HepG2 (cell line): ENCODE measurements around the gene TMEM9. TPM values are rescaled to one million over a fixed set of nuclear protein-coding genes. Genes with fewer than 3 reads are reported as not detected.

ENCODE experiments used
- DBP ChIP-seq: sonication (generic); formaldehyde crosslinking; IDR thresholded peaks from 2 replicates; pipeline ENCODE4 v1.4.0; 2020; ENCODE audit warnings: missing genetic modification reagents; ENCODE audit errors: not compliant biosample characterization
- JUNB ChIP-seq: sonication (generic); formaldehyde crosslinking; IDR thresholded peaks from 2 replicates; pipeline ENCODE4 v1.8.0; 2022; ENCODE audit warnings: missing genetic modification reagents, mild to moderate bottlenecking, borderline replicate concordance
- KLF9 ChIP-seq: IDR thresholded peaks from 2 replicates; pipeline ENCODE4 v1.6.1; 2016; ENCODE audit warnings: low read depth
- MLX ChIP-seq: IDR thresholded peaks from 2 replicates; pipeline ENCODE4 v1.6.1; 2016
- MYPOP ChIP-seq: sonication (generic); formaldehyde crosslinking; IDR thresholded peaks from 2 replicates; pipeline ENCODE4 v1.8.1; 2023; ENCODE audit warnings: mild to moderate bottlenecking, moderate library complexity, missing genetic modification reagents
- PITX1 ChIP-seq: sonication (generic); formaldehyde crosslinking; IDR thresholded peaks from 2 replicates; pipeline ENCODE4 v1.5.1; 2020; ENCODE audit warnings: mild to moderate bottlenecking, missing genetic modification reagents
- STAT5B ChIP-seq: sonication (generic); formaldehyde crosslinking; IDR thresholded peaks from 2 replicates; pipeline ENCODE4 v1.4.0; 2020; ENCODE audit warnings: missing genetic modification reagents
- TEAD3 ChIP-seq: optimal IDR thresholded peaks from 2 replicates; pipeline ENCODE3; 2016; ENCODE audit warnings: borderline replicate concordance
- TFDP2 ChIP-seq: sonication (generic); formaldehyde crosslinking; IDR thresholded peaks from 2 replicates; pipeline ENCODE4 v1.4.0; 2020; ENCODE audit warnings: missing genetic modification reagents
- TGIF2 ChIP-seq: IDR thresholded peaks from 2 replicates; pipeline ENCODE4 v1.6.1; 2016; ENCODE audit warnings: control low read depth, missing compliant biosample characterization
- TSC22D2 ChIP-seq: sonication (generic); formaldehyde crosslinking; IDR thresholded peaks from 2 replicates; pipeline ENCODE4 v1.5.1; 2020; ENCODE audit warnings: missing genetic modification reagents, mild to moderate bottlenecking, borderline replicate concordance
- ZIK1 ChIP-seq: sonication (generic); formaldehyde crosslinking; IDR thresholded peaks from 2 replicates; pipeline ENCODE4 v1.5.0; 2020; ENCODE audit warnings: mild to moderate bottlenecking, low read depth, missing genetic modification reagents, borderline replicate concordance
- ZNF451 ChIP-seq: sonication (generic); formaldehyde crosslinking; IDR thresholded peaks from 2 replicates; pipeline ENCODE4 v1.5.0; 2020; ENCODE audit warnings: mild to moderate bottlenecking, missing genetic modification reagents
- ZNF550 ChIP-seq: sonication (generic); formaldehyde crosslinking; IDR thresholded peaks from 2 replicates; pipeline ENCODE4 v1.4.0; 2020; ENCODE audit warnings: mild to moderate bottlenecking, missing genetic modification reagents, borderline replicate concordance
- ZSCAN29 ChIP-seq: sonication (generic); formaldehyde crosslinking; conservative IDR thresholded peaks from 2 replicates; pipeline ENCODE4 v1.4.0; 2020; ENCODE audit warnings: mild to moderate bottlenecking, missing genetic modification reagents
- ZUFSP ChIP-seq: sonication (generic); formaldehyde crosslinking; IDR thresholded peaks from 2 replicates; pipeline ENCODE4 v1.9.0; 2021; ENCODE audit warnings: missing genetic modification reagents, mild to moderate bottlenecking, borderline replicate concordance
- polyA plus RNA-seq, 8 experiments: library from polyadenylated mRNA; depleted of rRNA in 3 of 8; stranded (reverse) in 7 of 8; unstranded in 1 of 8; fragments of >200 nt; fragmentation: Illumina TruSeq in 4 of 8; extraction: Trizol in 4 of 8; gene quantifications; 2 replicates each; pipeline versions ENCODE4 v1.2.1 to v1.2.3, GENCODE V29; 2011 to 2016; ENCODE audit warnings: low read depth in 4 of 8, missing spikeins in 1 of 8, mixed read lengths in 1 of 8; ENCODE audit not compliant: insufficient read depth in 1 of 8
- total RNA-seq, 5 experiments: library from RNA; depleted of rRNA; stranded (reverse); fragments of >200 nt; fragmentation: Illumina TruSeq; extraction: Trizol; gene quantifications; 2 replicates each; pipeline ENCODE4 v1.2.3, GENCODE V29; 2016; ENCODE audit warnings: low read depth in 1 of 5
- TF ChIP-seq, protein P1 (sequence below): sonication (generic); formaldehyde crosslinking; IDR thresholded peaks from 2 replicates; pipeline ENCODE4 v1.5.1; 2020; ENCODE audit warnings: missing genetic modification reagents, mild to moderate bottlenecking, borderline replicate concordance

The TMEM9 gene
- total and polyA plus RNA-seq, 2 of the 13 experiments (the other 11 are each of a cell fraction or from before 2014, with no cell fraction given): 60.9 to 102 TPM

DNA sequence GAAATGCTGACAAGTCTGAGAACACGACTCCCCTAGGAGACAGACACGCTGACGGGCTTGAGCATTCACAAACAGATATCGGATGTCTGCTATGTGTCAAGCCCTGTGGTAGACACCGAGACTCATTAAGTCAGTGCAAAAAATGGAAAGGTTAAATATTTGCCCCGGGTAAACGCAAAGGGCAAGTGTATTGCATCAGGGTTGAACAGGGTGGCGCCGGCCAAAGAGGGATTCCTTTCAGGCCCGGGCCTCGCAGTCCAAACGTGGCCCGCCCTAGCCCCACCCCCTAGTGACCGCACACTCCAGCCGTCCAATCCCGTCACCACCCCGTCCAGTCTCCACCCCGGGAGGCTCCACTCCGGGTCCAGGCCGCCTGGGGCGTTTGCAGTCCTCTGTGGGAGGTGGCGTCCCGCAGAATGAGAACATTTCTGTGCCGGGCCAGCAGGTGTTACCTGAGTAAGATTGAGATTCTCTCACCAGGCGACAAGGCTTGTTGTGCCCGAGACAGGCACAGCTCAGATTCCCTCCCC lies 16.3 kb upstream of the TMEM9 start (continued):
- TF ChIP-seq DBP (CRISPR knock-in tag) (peak; percentile 60), PITX1 (CRISPR knock-in tag) (peak; percentile 73), JUNB (no peak), TSC22D2 (CRISPR knock-in tag) (no peak), ZNF451 (no peak), ZNF550 (no peak), TGIF2 (peak; percentile 94), STAT5B (no peak), KLF9 (no peak), ZIK1 (CRISPR knock-in tag) (no peak), MLX (CRISPR knock-in tag) (peak; percentile 65; the same call in 1 of the 2 replicates), ZSCAN29 (no peak), MYPOP (CRISPR knock-in tag) (peak; percentile 84; the same call in 1 of the 2 replicates), TFDP2 (CRISPR knock-in tag) (peak; percentile 61), TEAD3 (CRISPR knock-in tag) (peak; percentile 97), ZUFSP (CRISPR knock-in tag) (no peak)
- TF ChIP-seq, protein P1, sequence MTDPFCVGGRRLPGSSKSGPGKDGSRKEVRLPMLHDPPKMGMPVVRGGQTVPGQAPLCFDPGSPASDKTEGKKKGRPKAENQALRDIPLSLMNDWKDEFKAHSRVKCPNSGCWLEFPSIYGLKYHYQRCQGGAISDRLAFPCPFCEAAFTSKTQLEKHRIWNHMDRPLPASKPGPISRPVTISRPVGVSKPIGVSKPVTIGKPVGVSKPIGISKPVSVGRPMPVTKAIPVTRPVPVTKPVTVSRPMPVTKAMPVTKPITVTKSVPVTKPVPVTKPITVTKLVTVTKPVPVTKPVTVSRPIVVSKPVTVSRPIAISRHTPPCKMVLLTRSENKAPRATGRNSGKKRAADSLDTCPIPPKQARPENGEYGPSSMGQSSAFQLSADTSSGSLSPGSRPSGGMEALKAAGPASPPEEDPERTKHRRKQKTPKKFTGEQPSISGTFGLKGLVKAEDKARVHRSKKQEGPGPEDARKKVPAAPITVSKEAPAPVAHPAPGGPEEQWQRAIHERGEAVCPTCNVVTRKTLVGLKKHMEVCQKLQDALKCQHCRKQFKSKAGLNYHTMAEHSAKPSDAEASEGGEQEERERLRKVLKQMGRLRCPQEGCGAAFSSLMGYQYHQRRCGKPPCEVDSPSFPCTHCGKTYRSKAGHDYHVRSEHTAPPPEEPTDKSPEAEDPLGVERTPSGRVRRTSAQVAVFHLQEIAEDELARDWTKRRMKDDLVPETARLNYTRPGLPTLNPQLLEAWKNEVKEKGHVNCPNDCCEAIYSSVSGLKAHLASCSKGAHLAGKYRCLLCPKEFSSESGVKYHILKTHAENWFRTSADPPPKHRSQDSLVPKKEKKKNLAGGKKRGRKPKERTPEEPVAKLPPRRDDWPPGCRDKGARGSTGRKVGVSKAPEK: no peak
